ENCODE results near the gene RAPH1. TPM values are rescaled to one million over a fixed set of nuclear protein-coding genes. Genes with fewer than 3 reads are reported as not detected.

Gene RAPH1
- total and polyA plus RNA-seq, 4 donors, result 3.7 to 74.2 (median 34.2) TPM

Other genes with a start within 250 kb of the RAPH1 start
- gene ABI2, start 206.9 kb downstream of the RAPH1 start, total RNA-seq, result 10 to 100 TPM; 61.4 to 67.6 TPM
- 10 to 100 TPM; 12.1 to 23.3 TPM for gene ABI2, start 206.9 kb downstream of the RAPH1 start, polyA plus RNA-seq
- 10 to 100 TPM in 1 of 2 donors, 1 to 10 TPM in 1; 7.4 to 11.0 TPM for gene CD28, start 171.3 kb upstream of the RAPH1 start, total RNA-seq
- 1 to 10 TPM; 1.0 to 4.0 TPM for gene CD28, start 171.3 kb upstream of the RAPH1 start, polyA plus RNA-seq